ENCODE data around the gene ASB10.

Gene ASB10

DNA sequence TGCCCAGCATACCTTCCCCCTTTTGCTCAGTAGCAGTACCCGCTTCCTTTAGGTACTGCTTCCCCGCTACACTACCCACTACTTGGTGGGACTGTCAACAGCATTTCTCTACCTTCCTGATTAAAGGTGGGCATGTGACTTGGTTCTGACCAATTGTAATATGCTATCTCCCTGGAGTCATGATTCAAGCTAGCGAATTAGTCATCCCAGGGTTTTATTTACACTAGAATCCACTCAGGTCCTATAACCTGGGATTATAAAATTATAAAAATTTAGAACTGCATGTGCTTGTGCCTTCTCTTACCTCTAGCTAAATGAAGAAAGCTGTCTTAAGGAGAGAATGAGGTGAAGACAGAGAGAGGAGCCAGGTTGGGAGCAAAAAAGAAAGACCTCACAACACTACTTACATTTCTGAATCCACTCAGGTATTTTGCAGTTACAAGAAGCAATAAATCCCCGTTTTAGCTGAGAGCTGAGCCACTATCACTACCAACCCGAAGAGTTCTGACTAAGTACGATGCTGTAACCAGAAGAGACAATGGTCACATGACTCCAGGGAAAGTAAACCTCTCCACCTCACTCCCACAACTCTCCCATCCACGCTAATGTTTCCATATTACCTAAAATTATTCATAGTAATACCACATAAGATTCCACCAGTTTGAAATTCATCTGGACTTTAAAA, 29.3 kb downstream of the ASB10 start:
- DNase-seq: no peak

- DNase-seq: no peak
These were observed 34.2 kb downstream of the ASB10 start for GRCh38 chr7:151152643-151153513.

DNA sequence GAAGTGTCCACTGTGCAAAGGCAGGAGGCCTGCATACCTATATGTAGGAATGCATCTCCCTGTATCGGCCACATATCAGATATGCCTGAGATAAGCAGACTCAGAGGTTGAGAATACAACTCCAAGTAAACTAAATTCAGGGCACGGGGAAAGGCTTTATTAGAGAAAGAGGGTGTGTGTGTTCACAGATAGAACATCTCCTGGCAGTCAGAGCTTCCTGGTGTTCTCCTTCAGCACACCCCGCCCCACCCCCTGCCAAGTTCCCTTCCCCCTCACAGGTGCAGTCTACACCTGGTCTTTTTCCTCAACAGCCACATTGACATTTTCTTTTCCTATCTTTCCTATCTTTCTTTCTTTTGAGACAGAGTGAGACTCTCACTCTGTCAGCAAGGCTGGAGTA, 36.7 kb downstream of the ASB10 start:
- no peak for DNase-seq

DNA sequence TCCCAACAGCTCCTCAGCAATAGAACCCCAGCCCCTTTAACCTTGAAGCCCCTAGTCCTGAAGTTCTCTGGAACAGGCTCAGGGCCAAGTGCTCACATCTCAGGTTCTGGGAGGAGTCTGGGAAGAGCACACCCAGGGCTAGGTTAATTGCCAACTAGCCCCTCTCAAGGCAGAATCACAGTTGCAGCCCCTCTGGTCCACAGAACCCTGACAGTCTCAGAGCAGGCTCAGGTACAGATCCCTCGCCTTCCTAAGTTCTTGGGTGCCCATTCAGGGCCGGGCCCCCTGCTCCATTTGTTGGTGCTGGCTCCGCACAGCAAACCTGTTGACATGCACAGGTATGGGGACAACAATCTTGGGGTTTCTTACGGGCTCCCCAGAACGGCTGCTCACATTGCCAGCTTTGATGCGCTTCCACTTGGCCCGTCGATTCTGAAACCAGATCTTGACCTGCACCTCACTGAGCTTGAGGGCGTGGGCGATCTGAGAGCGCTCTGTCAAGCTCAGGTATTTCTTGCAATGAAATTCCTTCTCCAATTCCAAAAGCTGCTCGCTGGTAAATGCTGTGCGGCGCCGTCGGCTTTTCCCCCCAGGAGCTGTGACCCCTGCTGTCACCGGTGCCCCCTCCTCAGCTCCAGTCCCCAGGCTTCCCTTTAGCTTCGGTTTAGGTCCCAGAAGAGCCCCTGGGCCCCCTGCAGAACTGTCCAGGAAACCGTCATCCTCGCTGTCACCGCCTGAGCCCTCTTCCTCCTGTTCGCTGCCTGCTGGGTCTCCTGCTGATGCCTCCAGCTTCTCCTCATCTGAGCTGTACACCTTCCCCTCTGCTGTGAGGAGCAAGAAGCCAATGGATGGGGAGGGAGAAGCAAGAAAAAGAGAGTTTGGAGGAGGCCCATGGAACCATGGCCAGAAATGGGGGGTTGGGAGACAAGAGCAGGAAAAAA, 38.5 kb downstream of the ASB10 start:
- DNase-seq: no peak

GRCh38 chr7:151146761-151147160, 40.3 kb downstream of the ASB10 start:
- no peak for DNase-seq

DNA sequence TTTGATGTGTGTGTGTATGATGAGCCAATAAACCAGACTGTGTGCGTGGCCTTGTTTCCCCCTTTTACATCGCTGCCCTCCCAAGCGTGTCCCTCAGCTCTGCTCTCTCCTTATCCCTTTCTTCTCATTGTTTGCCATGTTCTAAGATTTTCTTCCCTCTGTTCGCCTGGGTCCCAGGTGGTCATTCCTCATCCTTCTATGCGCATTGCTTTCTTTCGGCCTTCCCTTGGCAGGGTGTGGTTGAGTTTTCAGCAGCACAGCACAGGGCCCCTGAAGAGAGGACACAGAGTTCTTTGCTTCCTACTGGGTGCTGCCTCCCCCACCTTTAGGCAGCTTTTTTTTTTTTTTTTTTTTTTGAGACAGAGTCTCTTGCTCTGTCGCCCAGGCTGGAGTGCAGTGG, 42.7 kb downstream of the ASB10 start:
- DNase-seq: no peak

- no peak for DNase-seq
These were observed 43.6 kb downstream of the ASB10 start for GRCh38 chr7:151143261-151144015.

DNA sequence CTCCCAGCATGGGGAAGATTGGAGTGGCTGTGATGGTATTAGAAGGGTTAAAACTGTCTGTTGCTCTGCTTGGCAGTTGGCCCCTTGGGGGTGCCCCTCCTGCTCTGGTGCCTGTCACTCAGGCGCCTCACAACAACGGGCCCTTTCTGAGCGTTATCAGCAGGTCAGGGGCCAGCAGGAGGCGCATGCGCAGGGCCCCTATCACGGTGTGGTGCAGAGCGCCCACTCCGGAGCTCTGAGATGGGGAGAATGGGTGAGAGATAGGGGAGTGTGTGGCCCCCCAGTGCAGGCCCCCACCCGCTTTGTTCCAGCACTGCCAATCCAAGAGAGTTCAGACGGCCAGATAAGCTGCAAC, 44.4 kb downstream of the ASB10 start:
- DNase-seq: no peak

DNA sequence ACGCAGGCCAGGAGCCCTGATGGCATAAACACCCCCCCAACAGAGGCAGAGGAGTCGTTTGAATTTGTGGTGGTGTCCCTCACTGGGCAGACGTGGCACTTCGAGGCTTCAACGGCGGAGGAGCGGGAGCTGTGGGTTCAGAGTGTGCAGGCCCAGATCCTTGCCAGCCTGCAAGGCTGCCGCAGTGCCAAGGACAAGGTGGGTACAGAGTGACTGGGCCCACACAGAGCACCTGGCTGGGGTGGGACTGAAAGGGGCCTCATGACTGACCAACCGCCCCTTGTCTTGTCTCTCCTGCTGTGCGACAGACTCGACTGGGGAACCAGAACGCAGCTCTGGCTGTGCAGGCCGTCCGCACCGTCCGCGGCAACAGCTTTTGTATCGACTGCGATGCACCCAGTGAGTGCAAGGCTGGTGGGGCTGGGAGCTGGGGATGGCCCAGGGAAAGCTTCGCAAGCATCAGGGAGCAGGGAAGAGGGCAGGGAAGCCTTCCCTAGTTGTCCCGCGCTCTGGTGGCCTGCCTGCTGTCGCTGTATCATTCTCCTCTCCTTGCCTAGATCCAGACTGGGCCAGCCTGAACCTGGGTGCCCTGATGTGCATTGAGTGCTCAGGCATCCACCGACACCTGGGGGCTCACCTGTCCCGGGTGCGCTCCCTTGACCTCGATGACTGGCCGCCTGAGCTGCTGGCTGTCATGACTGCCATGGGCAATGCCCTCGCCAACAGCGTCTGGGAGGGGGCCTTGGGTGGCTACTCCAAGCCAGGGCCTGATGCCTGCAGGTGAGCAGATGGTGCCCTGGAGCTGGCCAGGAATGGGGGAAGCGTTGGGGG, 45.0 kb downstream of the ASB10 start:
- DNase-seq: no peak

GRCh38 chr7:151141311-151141854, 45.7 kb downstream of the ASB10 start:
- no peak for DNase-seq

GRCh38 chr7:151140826-151141225, 46.2 kb downstream of the ASB10 start:
- no peak for DNase-seq

DNA sequence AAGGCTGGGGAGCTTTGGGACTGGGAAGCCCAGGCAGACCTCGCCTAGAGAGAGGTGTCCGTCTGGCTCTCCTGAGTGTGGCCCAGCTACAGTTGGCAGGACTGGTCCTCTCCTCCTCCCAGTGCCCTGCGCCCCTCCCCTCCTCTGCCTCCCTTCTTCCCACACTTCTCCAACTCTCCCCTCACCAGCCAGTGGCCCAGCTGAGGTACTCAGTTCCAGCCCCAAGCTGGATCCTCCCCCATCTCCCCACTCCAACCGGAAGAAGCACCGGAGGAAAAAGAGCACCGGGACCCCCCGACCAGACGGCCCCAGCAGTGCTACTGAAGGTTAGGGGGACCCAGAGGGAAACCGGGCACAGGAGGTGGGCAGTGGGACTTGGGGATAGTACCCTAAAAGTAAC, 47.3 kb downstream of the ASB10 start:
- DNase-seq: no peak

GRCh38 chr7:151139071-151139790, 47.8 kb downstream of the ASB10 start:
- no peak for DNase-seq

DNA sequence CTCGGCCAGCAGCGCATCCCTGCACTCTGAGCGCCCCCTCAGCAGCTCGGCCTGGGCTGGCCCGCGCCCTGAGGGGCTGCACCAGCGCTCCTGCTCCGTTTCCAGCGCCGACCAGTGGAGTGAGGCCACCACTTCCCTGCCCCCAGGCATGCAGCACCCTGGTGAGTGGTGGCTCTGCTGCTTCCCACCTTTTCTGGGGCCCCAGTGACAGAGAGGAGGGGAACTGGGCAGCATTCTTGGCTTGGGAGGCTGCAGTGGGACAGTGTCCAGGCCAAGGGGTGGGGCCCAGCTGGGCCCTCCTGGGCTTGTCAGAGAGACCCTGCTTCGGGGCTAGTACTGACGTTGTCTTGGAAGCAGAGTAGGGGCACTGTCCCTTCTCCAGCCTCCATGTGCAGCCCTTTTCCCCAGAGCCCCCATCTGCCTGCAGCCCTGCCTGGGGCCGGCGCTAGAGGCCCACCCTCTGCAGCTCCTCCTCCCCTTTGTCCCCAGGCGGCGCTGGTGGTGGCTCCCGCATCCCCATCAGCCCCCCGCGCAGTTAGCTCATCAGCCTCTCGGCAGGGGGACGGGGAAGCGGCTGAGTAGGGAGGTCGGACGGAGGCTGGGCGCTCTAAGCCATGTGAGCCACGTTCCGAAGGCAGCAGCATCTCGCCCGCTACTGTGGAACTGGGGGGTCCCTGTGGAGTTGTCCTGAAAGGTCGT, 48.7 kb downstream of the ASB10 start:
- no peak for DNase-seq

DNA sequence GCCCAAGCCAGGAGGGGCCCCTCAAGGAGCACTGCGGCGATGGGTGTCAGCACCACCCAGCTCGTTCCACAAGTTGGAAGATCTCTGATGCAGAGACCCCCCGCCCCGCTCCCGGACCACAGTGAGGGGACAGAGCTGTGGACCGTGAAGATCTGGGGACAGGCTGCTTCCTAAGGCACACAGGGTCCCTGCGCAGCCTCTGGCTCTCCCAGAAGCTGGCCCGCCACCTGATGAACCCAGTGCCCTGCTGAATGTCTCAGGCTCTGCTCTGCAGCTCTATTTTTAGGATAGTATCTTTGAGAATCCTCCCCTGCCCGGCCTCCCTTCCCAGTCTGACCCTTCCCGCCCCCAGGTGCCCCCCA, 49.3 kb downstream of the ASB10 start:
- no peak for DNase-seq

DNA sequence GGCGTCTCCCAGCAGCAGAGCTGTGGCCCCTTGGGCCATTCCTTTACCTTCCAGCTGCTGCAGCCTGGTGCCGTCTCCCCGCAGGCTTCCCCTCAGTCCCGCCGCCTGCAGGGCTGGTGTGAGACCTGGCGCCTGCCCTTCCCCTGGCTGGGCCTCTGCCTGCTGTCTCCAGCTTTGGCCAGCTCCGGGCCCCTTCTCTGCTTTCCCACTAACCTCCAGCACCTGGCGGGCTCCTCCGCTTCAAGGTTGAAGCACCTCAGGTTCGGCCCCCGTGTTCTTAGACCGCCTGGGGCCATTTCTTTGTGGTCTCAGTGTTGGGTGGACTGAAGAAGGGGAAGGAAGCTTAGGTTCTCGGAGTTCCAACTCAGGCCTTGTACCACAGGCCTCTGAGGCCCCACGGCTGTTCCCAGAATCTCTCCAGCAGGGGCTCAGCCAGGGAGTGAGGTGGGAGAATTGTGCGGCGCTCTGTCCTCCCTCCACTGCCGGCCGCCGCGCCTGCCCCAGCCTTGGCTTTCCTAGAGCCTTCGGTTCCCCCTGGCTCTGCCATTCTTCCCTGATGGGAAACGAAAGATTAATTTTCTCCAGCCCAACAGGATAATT, 49.9 kb downstream of the ASB10 start:
- no peak for DNase-seq

DNA sequence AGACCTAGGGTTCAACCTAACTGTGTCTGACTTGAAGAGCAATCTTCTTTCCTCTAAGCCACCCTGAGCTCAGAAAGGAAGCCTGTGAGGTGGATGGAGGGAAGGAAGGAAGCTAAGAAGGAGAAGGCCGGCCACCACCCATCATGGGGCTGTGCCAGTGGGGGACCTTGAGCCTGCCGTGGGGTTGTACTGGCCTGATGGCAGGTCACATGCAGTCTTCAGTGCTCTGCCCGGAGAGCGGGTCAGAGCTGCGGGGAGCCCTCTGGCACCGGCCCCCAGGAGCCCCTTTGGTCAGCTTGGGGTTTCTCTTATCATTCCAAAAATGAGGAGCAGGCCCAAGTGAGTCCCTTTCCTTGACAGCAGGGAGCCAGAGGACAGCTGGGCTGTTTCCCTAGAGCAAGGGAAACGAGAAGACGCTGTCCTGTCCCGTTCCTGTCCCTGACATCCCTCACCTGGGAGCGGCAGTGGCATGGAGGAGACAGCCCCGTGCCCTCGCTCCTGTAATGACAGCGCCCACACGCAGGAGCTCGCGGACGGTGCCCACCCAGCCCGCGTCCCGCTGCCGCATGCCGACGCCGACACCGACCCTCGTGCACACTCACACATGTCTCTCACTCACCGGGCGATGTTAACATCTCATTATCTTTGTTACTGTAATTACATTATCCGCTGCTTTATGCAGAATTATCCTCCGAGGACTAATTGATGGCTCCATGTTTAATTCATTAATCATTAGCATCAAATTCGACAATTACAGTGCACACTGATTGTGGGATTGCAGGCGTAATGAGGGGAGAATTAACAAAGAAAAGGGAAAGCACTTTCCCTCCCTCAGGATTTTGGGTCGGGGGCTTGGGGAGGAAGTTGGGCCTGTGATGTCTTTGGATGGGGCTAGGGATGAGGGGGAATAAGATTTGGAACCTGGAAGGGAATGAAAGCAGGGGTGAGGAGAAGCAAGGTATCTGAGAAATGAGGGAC, 50.9 kb downstream of the ASB10 start:
- no peak for DNase-seq

DNA sequence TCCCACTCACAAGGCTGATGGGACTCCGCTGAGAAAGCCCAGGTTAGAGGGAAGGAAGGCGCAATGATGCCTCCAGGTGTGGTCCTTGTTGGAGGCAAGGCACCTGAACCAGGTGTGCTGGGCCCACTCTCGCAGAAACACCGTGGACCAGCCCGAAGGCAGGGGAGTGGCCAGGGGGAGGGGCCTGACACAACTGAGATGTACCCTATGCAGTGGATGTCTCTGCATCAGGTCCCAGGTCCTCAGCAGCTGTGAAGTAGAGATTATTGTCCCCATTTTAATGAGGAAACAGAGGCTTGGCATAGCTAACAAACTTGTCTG, 51.6 kb downstream of the ASB10 start:
- DNase-seq: no peak

All from central memory CD4-positive, alpha-beta T cell (primary cell).